Liver (tissue), 3 donors: ENCODE data around the gene NRG3.

Experiments
- ATF3 ChIP-seq: IDR thresholded peaks from 2 replicates; pipeline ENCODE4 v1.6.1; 2016; ENCODE audit warnings: antibody characterized with exemption
- CTCF ChIP-seq: fragments of 150-350 bp; IDR thresholded peaks from 2 replicates; pipeline ENCODE4 v1.5.1; 2017; ENCODE audit warnings: improper control_type of control experiment, low read depth, low read length; ENCODE audit not compliant: missing input control
- EGR1 ChIP-seq, 2 donors: IDR thresholded peaks; 2 replicates each; pipeline ENCODE4 v1.6.1; 2016 to 2018; ENCODE audit warnings: antibody characterized with exemption in 2 of 2, low read depth in 2 of 2
- FOXA1 ChIP-seq: IDR thresholded peaks from 2 replicates; pipeline ENCODE4 v1.6.1; 2016; ENCODE audit warnings: antibody characterized with exemption
- GABPA ChIP-seq, 2 donors: IDR thresholded peaks in 1 of 2; conservative IDR thresholded peaks in 1 of 2; 2 replicates each; pipeline ENCODE4 v1.6.1; 2016; ENCODE audit warnings: antibody characterized with exemption in 2 of 2, mild to moderate bottlenecking in 1 of 2, moderate library complexity in 1 of 2
- JUND ChIP-seq, 2 donors: IDR thresholded peaks; 2 replicates each; pipeline ENCODE4 v1.6.1; 2016; ENCODE audit warnings: antibody characterized with exemption in 2 of 2
- MAX ChIP-seq: IDR thresholded peaks from 2 replicates; pipeline ENCODE4 v1.6.1; 2016; ENCODE audit warnings: antibody characterized with exemption
- NR2F2 ChIP-seq: IDR thresholded peaks from 2 replicates; pipeline ENCODE4 v1.6.1; 2016; ENCODE audit warnings: antibody characterized with exemption
- RAD21 ChIP-seq, 2 donors: IDR thresholded peaks; 2 replicates each; pipeline ENCODE4 v1.6.1; 2016; ENCODE audit warnings: antibody characterized with exemption in 2 of 2, mild to moderate bottlenecking in 2 of 2
- REST ChIP-seq: IDR thresholded peaks from 2 replicates; pipeline ENCODE4 v1.6.1; 2016; ENCODE audit warnings: antibody characterized with exemption, mild to moderate bottlenecking
- SP1 ChIP-seq: IDR thresholded peaks from 2 replicates; pipeline ENCODE4 v1.6.1; 2018; ENCODE audit warnings: antibody characterized with exemption, mild to moderate bottlenecking
- TAF1 ChIP-seq: conservative IDR thresholded peaks from 2 replicates; pipeline ENCODE4 v1.6.1; 2016; ENCODE audit warnings: antibody characterized with exemption, mild to moderate bottlenecking
- YY1 ChIP-seq: IDR thresholded peaks from 2 replicates; pipeline ENCODE4 v1.6.1; 2016; ENCODE audit warnings: antibody characterized with exemption, mild to moderate bottlenecking
- ZBTB33 ChIP-seq: IDR thresholded peaks from 2 replicates; pipeline ENCODE4 v1.6.1; 2016; ENCODE audit warnings: antibody characterized with exemption
- donor health status: healthy.
- donor health status: healthy.

- TF ChIP-seq CTCF (no peak), EGR1 (IDR thresholded peaks at IDR 0.05; ENCODE audit: low read depth in 2 of 2) (no peak), YY1 (no peak), MAX (no peak), REST (no peak), NR2F2 (no peak), JUND (IDR thresholded peaks at IDR 0.05) (no peak), ZBTB33 (no peak), SP1 (no peak), TAF1 (no peak), RAD21 (IDR thresholded peaks at IDR 0.05) (no peak), ATF3 (no peak), FOXA1 (no peak), GABPA (IDR thresholded peaks at IDR 0.05 in 1 of 2, conservative IDR thresholded peaks at IDR 0.05 in 1 of 2) (no peak)
Observed at GRCh38 chr10:81889181-81889769, 14.3 kb downstream of the NRG3 start.
